ENCODE results near the gene KIF2C.

DNA sequence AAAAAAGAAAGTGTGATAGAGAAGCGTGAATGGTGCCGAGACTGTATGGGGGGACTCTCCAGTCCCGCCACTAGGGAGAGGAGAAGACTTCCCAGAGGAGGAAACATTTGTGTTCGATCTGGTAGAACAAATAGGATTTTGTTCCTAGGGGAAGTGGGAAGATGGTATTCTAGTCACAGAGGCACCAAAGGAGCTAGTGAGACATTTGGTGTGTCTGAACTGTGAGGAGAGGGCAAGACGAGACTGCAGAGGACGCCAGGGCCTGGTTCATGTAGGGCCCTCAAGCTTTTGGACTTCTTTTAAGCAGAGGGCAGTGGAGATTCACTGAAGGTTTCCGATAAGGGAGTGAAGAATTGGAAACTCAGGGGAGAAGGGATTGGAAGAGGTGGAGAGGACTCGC lies 71.6 kb downstream of the KIF2C start:
- TF ChIP-seq, protein P1, sequence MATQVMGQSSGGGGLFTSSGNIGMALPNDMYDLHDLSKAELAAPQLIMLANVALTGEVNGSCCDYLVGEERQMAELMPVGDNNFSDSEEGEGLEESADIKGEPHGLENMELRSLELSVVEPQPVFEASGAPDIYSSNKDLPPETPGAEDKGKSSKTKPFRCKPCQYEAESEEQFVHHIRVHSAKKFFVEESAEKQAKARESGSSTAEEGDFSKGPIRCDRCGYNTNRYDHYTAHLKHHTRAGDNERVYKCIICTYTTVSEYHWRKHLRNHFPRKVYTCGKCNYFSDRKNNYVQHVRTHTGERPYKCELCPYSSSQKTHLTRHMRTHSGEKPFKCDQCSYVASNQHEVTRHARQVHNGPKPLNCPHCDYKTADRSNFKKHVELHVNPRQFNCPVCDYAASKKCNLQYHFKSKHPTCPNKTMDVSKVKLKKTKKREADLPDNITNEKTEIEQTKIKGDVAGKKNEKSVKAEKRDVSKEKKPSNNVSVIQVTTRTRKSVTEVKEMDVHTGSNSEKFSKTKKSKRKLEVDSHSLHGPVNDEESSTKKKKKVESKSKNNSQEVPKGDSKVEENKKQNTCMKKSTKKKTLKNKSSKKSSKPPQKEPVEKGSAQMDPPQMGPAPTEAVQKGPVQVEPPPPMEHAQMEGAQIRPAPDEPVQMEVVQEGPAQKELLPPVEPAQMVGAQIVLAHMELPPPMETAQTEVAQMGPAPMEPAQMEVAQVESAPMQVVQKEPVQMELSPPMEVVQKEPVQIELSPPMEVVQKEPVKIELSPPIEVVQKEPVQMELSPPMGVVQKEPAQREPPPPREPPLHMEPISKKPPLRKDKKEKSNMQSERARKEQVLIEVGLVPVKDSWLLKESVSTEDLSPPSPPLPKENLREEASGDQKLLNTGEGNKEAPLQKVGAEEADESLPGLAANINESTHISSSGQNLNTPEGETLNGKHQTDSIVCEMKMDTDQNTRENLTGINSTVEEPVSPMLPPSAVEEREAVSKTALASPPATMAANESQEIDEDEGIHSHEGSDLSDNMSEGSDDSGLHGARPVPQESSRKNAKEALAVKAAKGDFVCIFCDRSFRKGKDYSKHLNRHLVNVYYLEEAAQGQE (IDR thresholded peaks at IDR 0.05; ENCODE audit: insufficient read depth in 1 of 2, low read depth in 2 of 2, low read length in 1 of 2): no peak
- TF ChIP-seq, protein P2, sequence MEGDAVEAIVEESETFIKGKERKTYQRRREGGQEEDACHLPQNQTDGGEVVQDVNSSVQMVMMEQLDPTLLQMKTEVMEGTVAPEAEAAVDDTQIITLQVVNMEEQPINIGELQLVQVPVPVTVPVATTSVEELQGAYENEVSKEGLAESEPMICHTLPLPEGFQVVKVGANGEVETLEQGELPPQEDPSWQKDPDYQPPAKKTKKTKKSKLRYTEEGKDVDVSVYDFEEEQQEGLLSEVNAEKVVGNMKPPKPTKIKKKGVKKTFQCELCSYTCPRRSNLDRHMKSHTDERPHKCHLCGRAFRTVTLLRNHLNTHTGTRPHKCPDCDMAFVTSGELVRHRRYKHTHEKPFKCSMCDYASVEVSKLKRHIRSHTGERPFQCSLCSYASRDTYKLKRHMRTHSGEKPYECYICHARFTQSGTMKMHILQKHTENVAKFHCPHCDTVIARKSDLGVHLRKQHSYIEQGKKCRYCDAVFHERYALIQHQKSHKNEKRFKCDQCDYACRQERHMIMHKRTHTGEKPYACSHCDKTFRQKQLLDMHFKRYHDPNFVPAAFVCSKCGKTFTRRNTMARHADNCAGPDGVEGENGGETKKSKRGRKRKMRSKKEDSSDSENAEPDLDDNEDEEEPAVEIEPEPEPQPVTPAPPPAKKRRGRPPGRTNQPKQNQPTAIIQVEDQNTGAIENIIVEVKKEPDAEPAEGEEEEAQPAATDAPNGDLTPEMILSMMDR (IDR thresholded peaks at IDR 0.05): no peak
- no peak for TF ChIP-seq POLR2AphosphoS5 (IDR thresholded peaks at IDR 0.05; ENCODE audit: low read depth, low read length)

All from Panc1 (cell line).